ENCODE measurements around the gene TFCP2L1.

The TFCP2L1 gene

GRCh38 chr2:121213386-121213785 lies 71.6 kb downstream of the TFCP2L1 start:
- no peak for DNase-seq

- no peak for DNase-seq
Measured at GRCh38 chr2:121212661-121213325, 72.2 kb downstream of the TFCP2L1 start.

GRCh38 chr2:121211689-121212151 lies 73.3 kb downstream of the TFCP2L1 start:
- DNase-seq, result no peak

GRCh38 chr2:121211251-121211650 lies 73.8 kb downstream of the TFCP2L1 start:
- no peak for DNase-seq

- no peak for DNase-seq
Measured at GRCh38 chr2:121210691-121211090, 74.3 kb downstream of the TFCP2L1 start.

GRCh38 chr2:121209014-121209610 lies 75.9 kb downstream of the TFCP2L1 start:
- no peak for DNase-seq

GRCh38 chr2:121207494-121207893 lies 77.5 kb downstream of the TFCP2L1 start:
- no peak for DNase-seq

- no peak for DNase-seq
Measured at GRCh38 chr2:121205321-121205942, 79.6 kb downstream of the TFCP2L1 start.

GRCh38 chr2:121203591-121204249 lies 81.3 kb downstream of the TFCP2L1 start:
- DNase-seq, result no peak

GRCh38 chr2:121202541-121203310 lies 82.3 kb downstream of the TFCP2L1 start:
- no peak for DNase-seq

- DNase-seq, result no peak
Measured at GRCh38 chr2:121201796-121202195, 83.2 kb downstream of the TFCP2L1 start.

GRCh38 chr2:121200419-121201315 lies 84.3 kb downstream of the TFCP2L1 start:
- DNase-seq, result no peak

GRCh38 chr2:121200011-121200347 lies 85.0 kb downstream of the TFCP2L1 start:
- DNase-seq, result no peak

GRCh38 chr2:121199281-121200010 lies 85.6 kb downstream of the TFCP2L1 start:
- DNase-seq, result no peak

GRCh38 chr2:121197369-121198091 lies 87.5 kb downstream of the TFCP2L1 start:
- DNase-seq, result no peak

- DNase-seq, result no peak
Measured at GRCh38 chr2:121196849-121197155, 88.2 kb downstream of the TFCP2L1 start.

GRCh38 chr2:121196132-121196848 lies 88.7 kb downstream of the TFCP2L1 start:
- DNase-seq, result no peak

- no peak for DNase-seq
Measured at GRCh38 chr2:121195036-121195435, 90.0 kb downstream of the TFCP2L1 start.

GRCh38 chr2:121194626-121195025 lies 90.4 kb downstream of the TFCP2L1 start:
- no peak for DNase-seq

- DNase-seq, result no peak
Measured at GRCh38 chr2:121193185-121193584, 91.8 kb downstream of the TFCP2L1 start.

Data from amniotic stem cell (primary cell).